Activated CD8-positive, alpha-beta T cell treated with anti-CD3 and anti-CD28 coated beads for 36 hours (primary cell): ENCODE data around the gene KRT39. TPM values are rescaled to one million over a fixed set of nuclear protein-coding genes. Genes with fewer than 3 reads are reported as not detected.

Source experiments
- ATAC-seq: fragments of 200-7000 bp; cut with Tn5 transposase; one replicate; pipeline ENCODE4 v1.10.0; 2021; ENCODE audit warnings: mild to moderate bottlenecking, moderate library complexity
- CTCF ChIA-PET: fragments of 350-600 bp; sonication (Branson Sonifier 250); formaldehyde crosslinking; loops from one replicate; lab custom pipeline; 2021; ENCODE audit warnings: antibody characterized with exemption; lab: Charles Lee
- POLR2A ChIA-PET: fragments of 350-600 bp; sonication (Branson Sonifier 250); formaldehyde crosslinking; loops from one replicate; lab custom pipeline; 2021; ENCODE audit warnings: antibody characterized with exemption; lab: Charles Lee
- DNase-seq: peaks from one replicate; pipeline ENCODE4 v3.0.0-alpha.2; 2020
- H3K27ac Mint-ChIP-seq: one replicate; pipeline ENCODE4 v1.8.0; 2021; ENCODE audit warnings: mild to moderate bottlenecking, mixed read lengths
- H3K27me3 Mint-ChIP-seq: one replicate; pipeline ENCODE4 v1.8.0; 2021; ENCODE audit warnings: mixed read lengths
- H3K36me3 Mint-ChIP-seq: one replicate; pipeline ENCODE4 v1.8.0; 2021; ENCODE audit warnings: low read depth, mixed read lengths
- H3K4me1 Mint-ChIP-seq: one replicate; pipeline ENCODE4 v1.8.0; 2021; ENCODE audit warnings: low read depth, mixed read lengths
- H3K4me3 Mint-ChIP-seq: one replicate; pipeline ENCODE4 v1.8.0; 2021; ENCODE audit warnings: mild to moderate bottlenecking, moderate library complexity, mixed read lengths
- H3K9me3 Mint-ChIP-seq: one replicate; pipeline ENCODE4 v1.8.0; 2021; ENCODE audit warnings: mixed read lengths
- intact Hi-C: fragments of 100-400 bp; cut with micrococcal nuclease; formaldehyde crosslinking; loops from one replicate; pipeline ENCODE4 v1.10.0; 2022
- total RNA-seq, 2 experiments: library from RNA; stranded (reverse); gene quantifications; one replicate each; pipeline ENCODE4 v1.2.3, GENCODE V29; 2021
- TF ChIP-seq, protein P1 (sequence below): fragments of 200-600 bp; IDR thresholded peaks from one replicate; pipeline ENCODE4 v1.8.0; 2022; ENCODE audit warnings: antibody characterized with exemption, mild to moderate bottlenecking

Gene KRT39
- total RNA-seq, 2 experiments from 2014 or later = not detected

DNA sequence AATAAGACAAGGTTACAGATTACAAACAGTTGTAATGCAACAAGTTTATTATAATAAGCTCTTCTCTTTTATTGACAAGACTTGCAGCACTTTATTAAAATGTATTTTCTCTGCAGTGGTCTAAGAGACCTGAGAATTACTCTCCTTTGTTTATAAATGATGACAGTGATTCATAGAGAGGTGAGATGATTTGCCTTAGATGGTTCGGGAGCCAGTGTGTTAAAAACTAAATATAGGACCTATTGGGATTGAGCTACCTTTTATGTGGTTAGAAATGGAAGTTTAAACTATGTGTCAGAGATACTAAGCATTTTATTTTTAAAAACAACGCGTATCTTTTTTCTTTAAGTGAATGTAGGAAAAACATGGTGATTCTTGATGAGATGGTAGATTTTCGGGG lies 30.1 kb upstream of the KRT39 start:
- ChIA-PET POLR2A (no interaction called here), CTCF (interaction anchor here (1.6 kb wide), 1 partner anchor 10 kb away, joined by 5 read pairs; no protein-coding TSS in a partner anchor)
- no peak for ATAC-seq
- H3K9me3 Mint-ChIP-seq = no peaks in the 10 kb centered on the region
- no peaks in the 10 kb centered on the region for H3K4me1 Mint-ChIP-seq
- intact Hi-C loops = no loop called here
- H3K27me3 Mint-ChIP-seq = peaks cover 30% of the 10 kb centered on the region
- H3K27ac Mint-ChIP-seq = no peak overlapping the region
- DNase-seq = no peak
- no peaks in the 10 kb centered on the region for H3K36me3 Mint-ChIP-seq
- TF ChIP-seq, protein P1, sequence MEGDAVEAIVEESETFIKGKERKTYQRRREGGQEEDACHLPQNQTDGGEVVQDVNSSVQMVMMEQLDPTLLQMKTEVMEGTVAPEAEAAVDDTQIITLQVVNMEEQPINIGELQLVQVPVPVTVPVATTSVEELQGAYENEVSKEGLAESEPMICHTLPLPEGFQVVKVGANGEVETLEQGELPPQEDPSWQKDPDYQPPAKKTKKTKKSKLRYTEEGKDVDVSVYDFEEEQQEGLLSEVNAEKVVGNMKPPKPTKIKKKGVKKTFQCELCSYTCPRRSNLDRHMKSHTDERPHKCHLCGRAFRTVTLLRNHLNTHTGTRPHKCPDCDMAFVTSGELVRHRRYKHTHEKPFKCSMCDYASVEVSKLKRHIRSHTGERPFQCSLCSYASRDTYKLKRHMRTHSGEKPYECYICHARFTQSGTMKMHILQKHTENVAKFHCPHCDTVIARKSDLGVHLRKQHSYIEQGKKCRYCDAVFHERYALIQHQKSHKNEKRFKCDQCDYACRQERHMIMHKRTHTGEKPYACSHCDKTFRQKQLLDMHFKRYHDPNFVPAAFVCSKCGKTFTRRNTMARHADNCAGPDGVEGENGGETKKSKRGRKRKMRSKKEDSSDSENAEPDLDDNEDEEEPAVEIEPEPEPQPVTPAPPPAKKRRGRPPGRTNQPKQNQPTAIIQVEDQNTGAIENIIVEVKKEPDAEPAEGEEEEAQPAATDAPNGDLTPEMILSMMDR = no peak
- H3K4me3 Mint-ChIP-seq = no peak overlapping the region

DNA sequence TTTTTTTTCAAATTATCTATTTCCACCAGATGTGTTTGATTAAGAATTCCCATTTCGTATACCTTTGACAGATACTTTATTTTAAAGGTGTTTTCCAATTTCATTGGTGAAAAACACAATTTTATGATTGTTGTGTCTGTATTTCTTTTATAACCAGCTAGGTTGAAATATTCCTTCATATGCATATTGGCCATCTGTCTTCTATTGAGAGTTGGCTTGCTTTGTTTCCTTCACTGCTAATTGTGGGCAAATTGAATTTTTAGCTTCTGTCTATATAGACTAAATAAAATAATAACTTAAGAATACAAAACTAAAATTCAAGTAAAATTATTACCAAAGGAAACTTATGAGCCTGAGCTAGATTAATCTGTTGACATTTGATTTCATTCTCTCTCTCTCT lies 28.4 kb upstream of the KRT39 start:
- CTCF ChIA-PET = no interaction called here
- no peak for ATAC-seq
- H3K27me3 Mint-ChIP-seq = peaks cover 32% of the 10 kb centered on the region

DNA sequence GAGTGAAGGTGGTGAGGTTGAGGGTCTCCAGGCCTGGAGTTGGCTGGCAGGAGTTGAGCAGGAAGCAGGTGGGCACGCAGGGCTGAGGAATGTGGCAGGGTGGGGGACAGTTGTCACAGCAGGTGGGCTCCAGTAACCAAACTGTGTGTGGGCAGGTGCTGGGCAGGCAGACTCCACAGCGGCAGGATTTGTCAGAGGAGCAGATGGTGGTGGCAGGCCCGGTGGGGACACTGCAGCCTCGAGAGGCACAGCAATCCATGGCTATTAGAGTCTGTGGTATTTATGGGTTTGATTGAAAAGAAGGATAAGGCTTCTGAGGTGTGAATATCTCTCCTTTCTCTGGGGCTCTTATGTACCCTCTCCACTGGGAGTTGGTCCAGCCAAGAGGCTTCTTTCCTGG lies 27.1 kb upstream of the KRT39 start, which contains the start of gene KRTAP3-3:
Gene KRTAP3-3, minus strand, starts transcription at position 326 of the 400 bp plus-strand sequence. Its CDS starts 67 bp downstream, at position 259.
- ATAC-seq (no peak), DNase-seq (no peak)
- Mint-ChIP-seq H3K4me3 (no peak within 1 kb of the TSS), H3K27me3 (peaks cover 28% of the 10 kb centered on the region), H3K36me3 (no peaks in the 10 kb centered on the region), H3K27ac (no peak within 1 kb of the TSS), H3K4me1 (no peaks in the 10 kb centered on the region), H3K9me3 (no peaks in the 10 kb centered on the region)
- intact Hi-C loops = no loop called here
- POLR2A ChIA-PET = no interaction called here
- TF ChIP-seq, protein P1 = no peak
- CTCF ChIA-PET = no interaction called here

More for the DNA sequence above, 28.4 kb upstream of the KRT39 start:
- intact Hi-C loops = no loop called here
- H3K36me3 Mint-ChIP-seq = no peaks in the 10 kb centered on the region
- DNase-seq = no peak
- no peak overlapping the region for H3K4me3 Mint-ChIP-seq
- no peaks in the 10 kb centered on the region for H3K9me3 Mint-ChIP-seq
- POLR2A ChIA-PET = no interaction called here
- H3K4me1 Mint-ChIP-seq = no peaks in the 10 kb centered on the region
- H3K27ac Mint-ChIP-seq = no peak overlapping the region
- TF ChIP-seq, protein P1 = no peak

DNA sequence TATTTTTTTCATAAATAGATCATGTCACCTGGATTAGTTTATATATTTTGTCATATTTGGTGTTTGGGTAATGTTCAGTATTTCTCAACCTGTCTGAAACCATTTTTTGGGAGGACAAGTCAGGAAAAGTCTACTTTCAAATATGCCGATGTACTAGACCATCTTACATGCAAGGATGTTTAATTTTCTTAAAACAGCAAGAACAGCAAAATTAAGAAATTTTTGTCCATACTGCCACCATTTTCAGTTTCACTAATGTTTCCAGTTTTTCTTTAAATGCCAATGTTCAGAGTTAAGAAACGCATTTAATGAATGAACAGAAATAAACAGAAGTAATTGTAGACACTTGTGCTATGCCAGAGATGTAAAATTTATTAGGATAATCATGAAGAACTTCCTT lies 26.3 kb upstream of the KRT39 start:
- H3K9me3 Mint-ChIP-seq = no peaks in the 10 kb centered on the region
- TF ChIP-seq, protein P1 = no peak
- H3K27me3 Mint-ChIP-seq = peaks cover 24% of the 10 kb centered on the region
- POLR2A ChIA-PET = no interaction called here
- H3K36me3 Mint-ChIP-seq = no peaks in the 10 kb centered on the region
- H3K4me3 Mint-ChIP-seq = no peak overlapping the region
- ATAC-seq (no peak), DNase-seq (no peak)
- intact Hi-C loops = no loop called here
- no peak overlapping the region for H3K27ac Mint-ChIP-seq
- no peaks in the 10 kb centered on the region for H3K4me1 Mint-ChIP-seq
- CTCF ChIA-PET = no interaction called here

DNA sequence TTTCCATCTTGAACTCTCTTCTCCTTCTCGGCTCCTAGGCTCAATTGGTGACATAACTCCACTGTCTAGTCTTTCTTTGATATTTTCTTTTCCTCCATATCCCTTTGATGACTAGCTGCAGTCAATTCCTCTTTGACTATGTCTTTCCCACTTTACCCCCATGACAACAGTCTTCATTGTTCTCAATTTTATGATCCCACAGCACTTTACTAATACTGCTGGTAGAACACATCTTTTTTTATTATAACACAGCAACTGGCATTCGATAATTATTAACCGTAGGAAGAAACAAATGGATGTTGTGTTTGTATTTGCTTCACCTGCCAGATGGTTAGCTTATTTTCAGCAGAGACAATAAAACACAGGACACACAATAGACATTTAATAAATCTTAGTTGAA lies 25.9 kb upstream of the KRT39 start:
- Mint-ChIP-seq H3K36me3 (no peaks in the 10 kb centered on the region), H3K27me3 (peaks cover 24% of the 10 kb centered on the region), H3K4me1 (no peaks in the 10 kb centered on the region), H3K27ac (no peak overlapping the region), H3K9me3 (no peaks in the 10 kb centered on the region), H3K4me3 (no peak overlapping the region)
- CTCF ChIA-PET = no interaction called here
- ATAC-seq (no peak), DNase-seq (no peak)
- TF ChIP-seq, protein P1 = no peak
- intact Hi-C loops = no loop called here
- POLR2A ChIA-PET = no interaction called here
